AG04449 (cell line): ENCODE data around the gene CUTA.

Source experiments
- CTCF ChIA-PET: fragments of 350-600 bp; formaldehyde crosslinking; extraction: SDS; loops from one replicate; lab custom pipeline; 2021; ENCODE audit warnings: antibody characterized with exemption; lab: Yijun Ruan, JAX
- POLR2A ChIA-PET: fragments of 400-600, 350-600 bp; formaldehyde crosslinking; extraction: SDS; loops from one replicate; lab custom pipeline; 2020; ENCODE audit warnings: antibody characterized with exemption, inconsistent platforms; lab: Yijun Ruan, JAX
- DNase-seq: peaks from one replicate; pipeline ENCODE4 v3.0.0-alpha.2; 2010; ENCODE audit warnings: low read depth, low spot score
- H3K4me3 ChIP-seq: 2 replicates; pipeline ENCODE4 v1.5.1; 2011; ENCODE audit warnings: low read depth, mild to moderate bottlenecking, control low read depth, low read length
- TF ChIP-seq, protein P1 (sequence below): IDR thresholded peaks from one replicate; pipeline ENCODE4 v1.5.1; 2011; ENCODE audit warnings: mild to moderate bottlenecking, moderate library complexity, low read length, control low read depth, inconsistent platforms; ENCODE audit not compliant: insufficient read depth; ENCODE audit errors: missing control alignments

Gene CUTA

DNA sequence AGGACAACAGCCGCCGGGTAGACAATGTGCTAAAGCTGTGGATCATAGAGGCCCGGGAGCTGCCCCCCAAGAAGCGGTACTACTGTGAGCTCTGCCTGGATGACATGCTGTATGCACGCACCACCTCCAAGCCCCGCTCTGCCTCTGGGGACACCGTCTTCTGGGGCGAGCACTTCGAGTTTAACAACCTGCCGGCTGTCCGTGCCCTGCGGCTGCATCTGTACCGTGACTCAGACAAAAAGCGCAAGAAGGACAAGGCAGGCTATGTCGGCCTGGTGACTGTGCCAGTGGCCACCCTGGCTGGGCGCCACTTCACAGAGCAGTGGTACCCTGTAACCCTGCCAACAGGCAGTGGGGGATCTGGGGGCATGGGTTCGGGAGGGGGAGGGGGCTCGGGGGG, 19.8 kb upstream of the CUTA start:
- TF ChIP-seq, protein P1, sequence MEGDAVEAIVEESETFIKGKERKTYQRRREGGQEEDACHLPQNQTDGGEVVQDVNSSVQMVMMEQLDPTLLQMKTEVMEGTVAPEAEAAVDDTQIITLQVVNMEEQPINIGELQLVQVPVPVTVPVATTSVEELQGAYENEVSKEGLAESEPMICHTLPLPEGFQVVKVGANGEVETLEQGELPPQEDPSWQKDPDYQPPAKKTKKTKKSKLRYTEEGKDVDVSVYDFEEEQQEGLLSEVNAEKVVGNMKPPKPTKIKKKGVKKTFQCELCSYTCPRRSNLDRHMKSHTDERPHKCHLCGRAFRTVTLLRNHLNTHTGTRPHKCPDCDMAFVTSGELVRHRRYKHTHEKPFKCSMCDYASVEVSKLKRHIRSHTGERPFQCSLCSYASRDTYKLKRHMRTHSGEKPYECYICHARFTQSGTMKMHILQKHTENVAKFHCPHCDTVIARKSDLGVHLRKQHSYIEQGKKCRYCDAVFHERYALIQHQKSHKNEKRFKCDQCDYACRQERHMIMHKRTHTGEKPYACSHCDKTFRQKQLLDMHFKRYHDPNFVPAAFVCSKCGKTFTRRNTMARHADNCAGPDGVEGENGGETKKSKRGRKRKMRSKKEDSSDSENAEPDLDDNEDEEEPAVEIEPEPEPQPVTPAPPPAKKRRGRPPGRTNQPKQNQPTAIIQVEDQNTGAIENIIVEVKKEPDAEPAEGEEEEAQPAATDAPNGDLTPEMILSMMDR: no peak
- ChIA-PET CTCF (interaction anchor here (1.5 kb wide), 1 partner anchor 10 kb away, joined by 4 read pairs; no protein-coding TSS in a partner anchor), POLR2A (interaction anchor here (0.8 kb wide), 1 partner anchor 17 kb away, joined by 3 read pairs; the partner anchor contains the start of gene ZBTB9)
- no peak overlapping the region for H3K4me3 ChIP-seq
- no peak for DNase-seq

DNA sequence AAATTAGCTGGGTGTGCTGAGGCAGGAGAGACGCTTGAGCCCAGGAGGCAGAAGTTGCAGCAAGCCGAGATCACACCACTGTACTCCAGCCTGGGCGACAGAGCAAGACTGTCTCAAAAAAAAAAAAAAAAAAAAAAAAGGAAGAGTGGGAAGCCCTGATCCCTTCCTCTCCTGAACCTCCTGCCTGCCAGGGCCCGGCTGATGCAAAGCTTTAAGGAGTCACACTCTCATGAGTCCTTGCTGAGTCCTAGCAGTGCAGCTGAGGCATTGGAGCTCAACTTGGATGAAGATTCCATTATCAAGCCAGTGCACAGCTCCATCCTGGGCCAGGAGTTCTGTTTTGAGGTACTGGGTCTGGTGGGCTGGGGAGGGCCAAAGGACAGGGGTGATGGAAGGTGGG, 17.1 kb upstream of the CUTA start:
- DNase-seq: no peak
- TF ChIP-seq, protein P1: no peak
- no peak overlapping the region for H3K4me3 ChIP-seq
- ChIA-PET CTCF (interaction anchor here (1.2 to 3.1 kb wide), 4 partner anchors 9 to 44 kb away, joined by 3 to 22 read pairs (median 4); no protein-coding TSS in a partner anchor), POLR2A (no interaction called here)

DNA sequence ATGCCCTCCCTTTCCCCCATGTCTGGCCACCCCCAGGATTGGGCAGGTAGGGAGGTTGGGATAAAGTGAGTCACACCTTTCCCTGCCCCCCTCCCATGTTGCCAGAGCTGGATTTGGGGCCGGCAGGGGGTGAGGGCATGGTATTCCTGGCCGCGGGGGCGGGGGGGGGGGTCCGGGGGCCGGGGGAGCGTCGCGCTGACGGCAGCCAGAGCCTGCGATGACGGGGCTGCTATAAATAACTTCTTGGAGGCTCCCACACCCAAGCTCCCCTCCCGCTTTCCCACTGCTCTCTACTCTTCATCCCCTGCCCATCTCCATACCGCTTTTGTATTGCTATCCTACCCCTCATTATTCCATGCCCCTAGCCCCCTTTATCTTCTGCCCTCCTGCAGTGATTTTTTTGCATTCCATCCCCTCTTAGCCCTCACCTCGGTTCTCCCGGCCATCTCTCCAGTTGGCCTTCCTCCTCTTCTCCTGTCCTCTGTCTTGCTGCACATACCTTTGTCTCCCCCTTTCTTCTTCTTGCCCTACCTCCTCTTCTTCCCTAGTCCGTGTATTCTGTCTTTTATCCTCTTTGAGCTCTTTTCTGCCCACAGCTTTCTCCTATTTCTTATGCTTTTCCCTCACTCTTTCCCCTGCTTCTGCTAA, 15.8 kb upstream of the CUTA start:
- POLR2A ChIA-PET: interaction anchor here (0.9 kb wide), 1 partner anchor 44 kb away, joined by 6 read pairs; no protein-coding TSS in a partner anchor
- TF ChIP-seq, protein P1: no peak
- no peak overlapping the region for H3K4me3 ChIP-seq
- CTCF ChIA-PET: interaction anchor here (1.8 kb wide), 1 partner anchor 43 kb away, joined by 8 read pairs; no protein-coding TSS in a partner anchor
- no peak for DNase-seq

DNA sequence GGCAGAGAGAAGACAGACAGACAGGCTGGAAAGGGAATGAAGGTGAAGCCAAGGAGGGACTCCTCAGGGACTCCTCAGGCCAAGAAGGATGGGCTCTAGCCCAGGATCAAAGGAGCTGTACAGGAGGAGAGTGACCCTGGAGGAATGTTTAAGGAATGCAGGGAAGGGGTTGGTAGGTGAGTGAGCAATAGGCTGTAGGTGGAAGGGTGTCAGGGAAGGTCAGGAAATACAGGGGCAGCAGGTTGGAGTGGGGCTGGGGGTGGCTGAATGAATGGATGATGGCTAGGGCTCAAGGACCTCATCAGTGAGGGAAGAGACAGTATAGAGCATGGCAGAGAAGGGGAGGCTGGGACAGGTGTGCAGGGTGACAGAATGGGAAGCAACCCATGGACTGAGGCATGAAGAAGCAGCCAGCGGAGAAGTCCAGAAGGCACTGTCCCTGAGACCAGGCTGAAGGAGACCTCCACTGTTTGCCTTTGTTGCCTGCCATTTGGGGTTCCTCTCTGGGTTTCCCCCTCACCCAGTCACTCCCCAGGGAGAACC, 15.2 kb upstream of the CUTA start:
- no peak overlapping the region for H3K4me3 ChIP-seq
- POLR2A ChIA-PET: interaction anchor here (0.9 kb wide), 1 partner anchor 44 kb away, joined by 6 read pairs; no protein-coding TSS in a partner anchor
- TF ChIP-seq, protein P1: no peak
- no peak for DNase-seq
- CTCF ChIA-PET: interaction anchor here (1.8 to 2.3 kb wide), 2 partner anchors 7 to 42 kb away, joined by 7 to 8 read pairs; no protein-coding TSS in a partner anchor

DNA sequence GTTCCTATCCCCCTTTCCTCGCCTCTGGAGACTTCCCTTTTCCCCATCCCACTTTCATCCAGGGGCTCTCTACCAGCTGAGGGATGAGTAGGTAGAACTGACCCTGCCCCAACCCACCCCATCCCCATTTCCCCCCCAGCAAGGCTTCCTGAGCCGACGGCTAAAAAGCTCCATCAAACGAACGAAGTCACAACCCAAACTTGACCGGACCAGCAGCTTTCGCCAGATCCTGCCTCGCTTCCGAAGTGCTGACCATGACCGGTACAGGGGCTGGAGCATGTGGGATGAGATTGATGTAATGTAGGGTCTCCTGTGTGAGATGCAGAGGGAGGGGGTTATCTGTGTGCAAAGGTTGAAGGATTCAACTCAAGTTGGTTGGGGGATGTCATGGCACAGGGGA, 14.6 kb upstream of the CUTA start:
- CTCF ChIA-PET: interaction anchor here (1.8 to 2.3 kb wide), 2 partner anchors 8 to 42 kb away, joined by 7 to 8 read pairs; no protein-coding TSS in a partner anchor
- H3K4me3 ChIP-seq: no peak overlapping the region
- no peak for DNase-seq
- POLR2A ChIA-PET: no interaction called here
- TF ChIP-seq, protein P1: no peak
